Lung (tissue), 12 donors: ENCODE measurements around the gene ASTE1. TPM values are rescaled to one million over a fixed set of nuclear protein-coding genes. Genes with fewer than 3 reads are reported as not detected.

Experiments
- ATAC-seq: fragments of 200-7000 bp; cut with Tn5 transposase; one replicate; pipeline ENCODE4 v1.9.1; 2020; ENCODE audit warnings: moderate number of reproducible peaks; ENCODE audit not compliant: insufficient read depth, low FRiP score
- DNase-seq, 3 donors: peaks; one replicate each; pipeline ENCODE4 v3.0.0-alpha.2; 2013 to 2017
- H3K27ac ChIP-seq, 2 donors: one replicate each; pipeline ENCODE4 v1.5.1; 2013; ENCODE audit warnings: mild to moderate bottlenecking in 2 of 2, moderate library complexity in 2 of 2, control low read depth in 1 of 2, inconsistent platforms in 1 of 2, low read depth in 1 of 2, low read length in 1 of 2
- H3K27me3 ChIP-seq, 3 donors: one replicate each; pipeline ENCODE4 v1.5.1; 2013; ENCODE audit warnings: low read length in 2 of 3; ENCODE audit not compliant: control insufficient read depth in 3 of 3, insufficient read depth in 3 of 3
- H3K36me3 ChIP-seq, 4 donors: one replicate each; pipeline ENCODE4 v1.5.1; 2013; ENCODE audit warnings: low read length in 4 of 4, mild to moderate bottlenecking in 1 of 4, moderate library complexity in 1 of 4; ENCODE audit not compliant: control insufficient read depth in 4 of 4, insufficient read depth in 4 of 4
- H3K4me1 ChIP-seq, 5 donors: one replicate each; pipeline ENCODE4 v1.5.1; 2013; ENCODE audit warnings: low read length in 5 of 5, mild to moderate bottlenecking in 2 of 5, moderate library complexity in 1 of 5; ENCODE audit not compliant: control insufficient read depth in 5 of 5, insufficient read depth in 5 of 5
- H3K4me3 ChIP-seq: one replicate; pipeline ENCODE4 v1.5.1; 2013; ENCODE audit warnings: mild to moderate bottlenecking, control low read depth, moderate library complexity
- H3K9ac ChIP-seq, 2 donors: one replicate each; pipeline ENCODE4 v1.5.1; 2013; ENCODE audit warnings: low read length in 2 of 2, control low read depth in 1 of 2; ENCODE audit not compliant: insufficient read depth in 1 of 2
- H3K9me3 ChIP-seq, 4 donors: one replicate each; pipeline ENCODE4 v1.5.1; 2013; ENCODE audit warnings: low read length in 3 of 4, mild to moderate bottlenecking in 1 of 4, moderate library complexity in 1 of 4; ENCODE audit not compliant: control insufficient read depth in 4 of 4, insufficient read depth in 3 of 4
- CTCF ChIP-seq: IDR thresholded peaks from 2 replicates; pipeline ENCODE4 v1.5.1; 2012; ENCODE audit warnings: mild to moderate bottlenecking; ENCODE audit errors: control extremely low read depth, extremely low read depth
- WGBS, 2 donors: extraction: QIAGEN DNeasy Blood & Tissue Kit; methylation state at CpG; one replicate each; pipeline ENCODE4 v1.1.7; 2013; 5-methylcytosine and 5-hydroxymethylcytosine counted together
- polyA plus RNA-seq, 2 donors: library from polyadenylated mRNA; stranded (reverse); fragments of 200-250 nt; gene quantifications; one replicate each; pipeline ENCODE4 v1.2.1, GENCODE V29; 2013
- total RNA-seq, 2 donors: library from RNA; depleted of rRNA in 1 of 2; stranded (reverse); fragments of >200 nt in 1 of 2; gene quantifications; one replicate each; pipeline ENCODE4 v1.2.1, GENCODE V29; 2014 to 2021
- donor health status: control.
- donor health status: control.
- donor health status: Bipolar disorder and iron deficiency.
- donor health status: healthy.
- donor health status: DM: yes; HTN: yes; CAD: no.

The ASTE1 gene
- total and polyA plus RNA-seq, 4 donors, result 2.3 to 7.2 (median 4.9) TPM

- Histone ChIP-seq H3K27me3 (no peaks in the 10 kb centered on the region), H3K9ac (no peak overlapping the region), H3K27ac (no peak overlapping the region), H3K36me3 (peaks cover 4 to 18% (median 9%) of the 10 kb centered on the region in 4 donors), H3K4me1 (peaks cover 0 to 8% (median 0%) of the 10 kb centered on the region in 5 donors), H3K4me3 (no peak overlapping the region), H3K9me3 (no peaks in the 10 kb centered on the region)
- ATAC-seq (no peak), DNase-seq (no peak)
- WGBS, 2 donors, result 93 to 97% methylated on average over 1 of the region's 1 CpG
- TF ChIP-seq CTCF, result no peak
Observed at GRCh38 chr3:131004603-131005002, 22.0 kb downstream of the ASTE1 start.

GRCh38 chr3:131001071-131001470 lies 25.6 kb downstream of the ASTE1 start:
- H3K27me3 ChIP-seq, result no peaks in the 10 kb centered on the region
- WGBS, 2 donors, result 78 to 81% methylated on average over 1 of the region's 1 CpG
- H3K4me1 ChIP-seq, result peaks cover 0 to 8% (median 0%) of the 10 kb centered on the region in 5 donors
- H3K4me3 ChIP-seq, result no peak overlapping the region
- H3K36me3 ChIP-seq, result peaks cover 4 to 26% (median 8%) of the 10 kb centered on the region in 4 donors
- ATAC-seq, result no peak
- peak in 2 of 3 donors; percentile 77 to 82 for DNase-seq
- no peak overlapping the region for H3K9ac ChIP-seq
- no peaks in the 10 kb centered on the region for H3K9me3 ChIP-seq
- H3K27ac ChIP-seq, result no peak overlapping the region
- TF ChIP-seq CTCF, result no peak

- H3K4me3 ChIP-seq, result no peak overlapping the region
- H3K9ac ChIP-seq, result no peak overlapping the region
- ATAC-seq (no peak), DNase-seq (no peak)
- H3K36me3 ChIP-seq, result peaks cover 8 to 20% (median 11%) of the 10 kb centered on the region in 4 donors
- H3K4me1 ChIP-seq, result peaks cover 0 to 8% (median 0%) of the 10 kb centered on the region in 5 donors
- no peak for TF ChIP-seq CTCF
- H3K9me3 ChIP-seq, result no peaks in the 10 kb centered on the region
- H3K27me3 ChIP-seq, result no peaks in the 10 kb centered on the region
- WGBS, 2 donors, result 62 to 80% methylated on average over 7 of the region's 7 CpGs
- no peak overlapping the region for H3K27ac ChIP-seq
Observed at GRCh38 chr3:130997289-130997688, 29.3 kb downstream of the ASTE1 start.

GRCh38 chr3:130992344-130992743 lies 34.3 kb downstream of the ASTE1 start:
- WGBS, 2 donors, result 66 to 77% methylated on average over 3 of the region's 3 CpGs
- no peak for TF ChIP-seq CTCF
- no peak for DNase-seq

More at GRCh38 chr3:130992344-130992743, 34.3 kb downstream of the ASTE1 start:
- Histone ChIP-seq H3K4me3 (no peak overlapping the region), H3K9ac (no peak overlapping the region), H3K4me1 (no peaks in the 10 kb centered on the region), H3K9me3 (no peaks in the 10 kb centered on the region), H3K36me3 (peaks cover 4 to 15% (median 9%) of the 10 kb centered on the region in 4 donors), H3K27me3 (no peaks in the 10 kb centered on the region), H3K27ac (no peak overlapping the region)
- no peak for ATAC-seq
